ENCODE results near the gene SLC7A4.

Gene SLC7A4

GRCh38 chr22:20996598-20997535 is 35.5 kb downstream of the SLC7A4 start:
- no peak for DNase-seq

- no peak for DNase-seq
These were observed 36.3 kb downstream of the SLC7A4 start for GRCh38 chr22:20996031-20996410.

- no peak for DNase-seq
These were observed 36.9 kb downstream of the SLC7A4 start for GRCh38 chr22:20995329-20996030.

- DNase-seq, result no peak
These were observed 37.5 kb downstream of the SLC7A4 start for GRCh38 chr22:20994902-20995241.

- DNase-seq, result no peak
These were observed 38.0 kb downstream of the SLC7A4 start for GRCh38 chr22:20994128-20994901.

GRCh38 chr22:20993304-20994127 is 38.8 kb downstream of the SLC7A4 start:
- no peak for DNase-seq

GRCh38 chr22:20992456-20993303 is 39.7 kb downstream of the SLC7A4 start:
- DNase-seq, result no peak

GRCh38 chr22:20992056-20992442 is 40.3 kb downstream of the SLC7A4 start:
- DNase-seq, result no peak

- DNase-seq, result no peak
These were observed 40.9 kb downstream of the SLC7A4 start for GRCh38 chr22:20991252-20992055.

- no peak for DNase-seq
These were observed 41.9 kb downstream of the SLC7A4 start for GRCh38 chr22:20990184-20991180.

- DNase-seq, result no peak
These were observed 42.8 kb downstream of the SLC7A4 start for GRCh38 chr22:20989323-20990138.

- no peak for DNase-seq
These were observed 43.6 kb downstream of the SLC7A4 start for GRCh38 chr22:20988573-20989322.

- no peak for DNase-seq
These were observed 45.0 kb downstream of the SLC7A4 start for GRCh38 chr22:20987375-20987774.

- no peak for DNase-seq
These were observed 46.0 kb downstream of the SLC7A4 start for GRCh38 chr22:20986365-20986764.

- no peak for DNase-seq
These were observed 46.6 kb downstream of the SLC7A4 start for GRCh38 chr22:20985720-20986119.

GRCh38 chr22:20983081-20983771 is 49.1 kb downstream of the SLC7A4 start:
- no peak for DNase-seq

- DNase-seq, result no peak
These were observed 49.8 kb downstream of the SLC7A4 start for GRCh38 chr22:20982563-20982882.
